Smooth muscle cell (in vitro differentiated cells): Measurements from ENCODE around the gene MAST2. TPM values are rescaled to one million over a fixed set of nuclear protein-coding genes. Genes with fewer than 3 reads are reported as not detected.

Source experiments
- DNase-seq: peaks from one replicate; lab custom pipeline; 2025; ENCODE audit not compliant: unreplicated experiment; lab: John Stamatoyannopoulos, UW
- H2AFZ ChIP-seq: fragments of 200-600 bp; sonication (generic); 2 replicates; pipeline ENCODE4 v1.6.0; 2016; ENCODE audit warnings: antibody characterized with exemption, low read depth, mild to moderate bottlenecking
- H3F3A ChIP-seq: fragments of 200-600 bp; sonication (generic); 2 replicates; pipeline ENCODE4 v1.6.0; 2017; ENCODE audit warnings: antibody characterized with exemption, low read depth
- H3K27ac ChIP-seq: fragments of 200-600 bp; sonication (generic); 2 replicates; pipeline ENCODE4 v1.5.1; 2016; ENCODE audit warnings: low read depth, mild to moderate bottlenecking
- H3K27me3 ChIP-seq: fragments of 200-600 bp; sonication (generic); 2 replicates; pipeline ENCODE4 v1.6.1; 2016; ENCODE audit warnings: low read depth, mild to moderate bottlenecking
- H3K36me3 ChIP-seq: fragments of 200-600 bp; sonication (generic); 2 replicates; pipeline ENCODE4 v1.5.1; 2016; ENCODE audit warnings: low read depth
- H3K4me1 ChIP-seq: fragments of 200-600 bp; sonication (generic); 2 replicates; pipeline ENCODE4 v1.5.1; 2016; ENCODE audit warnings: low read depth
- H3K4me2 ChIP-seq: fragments of 200-600 bp; sonication (generic); 2 replicates; pipeline ENCODE4 v1.6.0; 2016; ENCODE audit warnings: mild to moderate bottlenecking
- H3K4me3 ChIP-seq: fragments of 200-600 bp; sonication (generic); 2 replicates; pipeline ENCODE4 v1.5.1; 2016; ENCODE audit warnings: mild to moderate bottlenecking
- H3K79me2 ChIP-seq: fragments of 200-600 bp; sonication (generic); 2 replicates; pipeline ENCODE4 v1.6.0; 2016; ENCODE audit warnings: low read depth, mild to moderate bottlenecking
- H3K9ac ChIP-seq: fragments of 200-600 bp; sonication (generic); 2 replicates; pipeline ENCODE4 v1.6.0; 2016; ENCODE audit warnings: low read depth
- H3K9me3 ChIP-seq: fragments of 200-600 bp; sonication (generic); replicated peaks from 2 replicates; pipeline ENCODE4 v1.5.1; 2016; ENCODE audit warnings: low read depth
- H4K20me1 ChIP-seq: fragments of 200-600 bp; sonication (generic); 2 replicates; pipeline ENCODE4 v1.6.0; 2016; ENCODE audit warnings: low read depth
- WGBS: methylation state at CpG from one replicate; pipeline ENCODE4 v1.1.7; 2016; ENCODE audit warnings: low lambda C conversion rate; 5-methylcytosine and 5-hydroxymethylcytosine counted together
- polyA plus RNA-seq: library from polyadenylated mRNA; unstranded; fragments of >200 nt; fragmentation: Nextera tagmentation; extraction: Ambion mirVana; gene quantifications from 2 replicates; pipeline ENCODE4 v1.2.1, GENCODE V29; 2016
- total RNA-seq: library from RNA; depleted of rRNA; stranded (reverse); fragments of >200 nt; gene quantifications from 2 replicates; pipeline ENCODE4 v1.2.3, GENCODE V29; 2014
- TF ChIP-seq, protein P1 (sequence below): fragments of 200-600 bp; sonication (generic); IDR thresholded peaks from 2 replicates; pipeline ENCODE4 v1.5.1; 2017; ENCODE audit warnings: borderline replicate concordance, mild to moderate bottlenecking, antibody characterized with exemption; ENCODE audit not compliant: insufficient read depth, poor library complexity, severe bottlenecking

MAST2 gene
- total and polyA plus RNA-seq, 2 experiments from 2014 or later = 18.4 to 26.2 TPM

GRCh38 chr1:45877264-45877663, 73.9 kb downstream of the MAST2 start:
- DNase-seq = no peak
- no peak overlapping the region for H2AFZ ChIP-seq
- WGBS = 85% methylated on average over 4 of the region's 4 CpGs

DNA sequence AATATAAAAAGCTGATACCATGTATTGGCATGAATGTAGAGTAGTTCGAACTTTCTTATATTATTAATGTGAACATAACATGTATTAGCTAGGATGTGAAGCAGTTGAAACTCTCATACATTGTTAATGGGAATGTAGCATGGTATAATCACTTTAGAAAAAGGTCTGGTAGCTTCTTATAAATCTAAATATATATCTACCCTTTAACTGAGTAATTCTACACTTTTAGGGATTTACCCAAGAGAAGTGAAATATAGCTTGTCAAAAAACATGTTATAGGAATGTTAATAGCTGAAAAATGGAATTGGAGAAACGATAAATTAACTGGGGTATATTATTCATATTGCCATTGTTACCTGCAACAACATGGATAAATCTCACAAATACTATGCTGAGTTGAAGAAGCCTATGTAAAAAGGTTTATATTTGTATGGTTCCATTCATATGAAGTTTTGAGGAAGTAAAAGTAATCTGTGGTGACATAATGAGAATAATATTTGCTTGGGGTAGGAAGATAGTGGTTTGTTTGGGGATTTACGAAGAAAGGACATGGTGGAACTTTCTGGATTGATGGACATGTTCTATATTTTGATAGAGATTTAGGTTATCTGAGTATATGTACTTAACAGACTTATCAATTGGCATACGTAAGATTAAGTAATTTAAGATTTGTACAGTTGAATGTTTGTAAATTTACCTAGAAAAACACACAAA, 76.6 kb downstream of the MAST2 start:
- DNase-seq = no peak
- no peak overlapping the region for H3K27ac ChIP-seq
- H3F3A ChIP-seq = peaks cover 4% of the 10 kb centered on the region
- no peak overlapping the region for H3K4me3 ChIP-seq
- H3K27me3 ChIP-seq = no peaks in the 10 kb centered on the region
- 89% methylated on average over 4 of the region's 4 CpGs for WGBS
- H3K36me3 ChIP-seq = no peaks in the 10 kb centered on the region
- peaks cover 6% of the 10 kb centered on the region for H3K4me1 ChIP-seq
- H2AFZ ChIP-seq = no peak overlapping the region
- H3K9ac ChIP-seq = no peak overlapping the region
- H4K20me1 ChIP-seq = no peaks in the 10 kb centered on the region
- H3K9me3 ChIP-seq = no peaks in the 10 kb centered on the region
- TF ChIP-seq, protein P1, sequence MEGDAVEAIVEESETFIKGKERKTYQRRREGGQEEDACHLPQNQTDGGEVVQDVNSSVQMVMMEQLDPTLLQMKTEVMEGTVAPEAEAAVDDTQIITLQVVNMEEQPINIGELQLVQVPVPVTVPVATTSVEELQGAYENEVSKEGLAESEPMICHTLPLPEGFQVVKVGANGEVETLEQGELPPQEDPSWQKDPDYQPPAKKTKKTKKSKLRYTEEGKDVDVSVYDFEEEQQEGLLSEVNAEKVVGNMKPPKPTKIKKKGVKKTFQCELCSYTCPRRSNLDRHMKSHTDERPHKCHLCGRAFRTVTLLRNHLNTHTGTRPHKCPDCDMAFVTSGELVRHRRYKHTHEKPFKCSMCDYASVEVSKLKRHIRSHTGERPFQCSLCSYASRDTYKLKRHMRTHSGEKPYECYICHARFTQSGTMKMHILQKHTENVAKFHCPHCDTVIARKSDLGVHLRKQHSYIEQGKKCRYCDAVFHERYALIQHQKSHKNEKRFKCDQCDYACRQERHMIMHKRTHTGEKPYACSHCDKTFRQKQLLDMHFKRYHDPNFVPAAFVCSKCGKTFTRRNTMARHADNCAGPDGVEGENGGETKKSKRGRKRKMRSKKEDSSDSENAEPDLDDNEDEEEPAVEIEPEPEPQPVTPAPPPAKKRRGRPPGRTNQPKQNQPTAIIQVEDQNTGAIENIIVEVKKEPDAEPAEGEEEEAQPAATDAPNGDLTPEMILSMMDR = no peak
- peaks cover 6% of the 10 kb centered on the region for H3K79me2 ChIP-seq
- H3K4me2 ChIP-seq = no peak overlapping the region

More at GRCh38 chr1:45877264-45877663, 73.9 kb downstream of the MAST2 start:
- Histone ChIP-seq H3K79me2 (peaks cover 6% of the 10 kb centered on the region), H3K9ac (no peak overlapping the region), H3K27me3 (no peaks in the 10 kb centered on the region), H3F3A (peaks cover 4% of the 10 kb centered on the region), H4K20me1 (no peaks in the 10 kb centered on the region), H3K36me3 (no peaks in the 10 kb centered on the region), H3K9me3 (no peaks in the 10 kb centered on the region), H3K4me2 (no peak overlapping the region), H3K4me3 (no peak overlapping the region), H3K27ac (no peak overlapping the region), H3K4me1 (peaks cover 6% of the 10 kb centered on the region)
- TF ChIP-seq, protein P1 = no peak

GRCh38 chr1:45880930-45881329, 77.5 kb downstream of the MAST2 start:
- peak overlapping the region; percentile 43 for H3K4me2 ChIP-seq
- WGBS = 73% methylated on average over 3 of the region's 3 CpGs

More at GRCh38 chr1:45880930-45881329, 77.5 kb downstream of the MAST2 start:
- H3K27ac ChIP-seq = peak overlapping the region; percentile 30
- H3K4me1 ChIP-seq = peaks cover 6% of the 10 kb centered on the region
- H3F3A ChIP-seq = peaks cover 4% of the 10 kb centered on the region
- no peak for DNase-seq
- H3K79me2 ChIP-seq = peaks cover 12% of the 10 kb centered on the region
- H4K20me1 ChIP-seq = no peaks in the 10 kb centered on the region
- H3K27me3 ChIP-seq = no peaks in the 10 kb centered on the region
- no peak overlapping the region for H3K4me3 ChIP-seq
- no peak overlapping the region for H2AFZ ChIP-seq
- TF ChIP-seq, protein P1 = no peak
- H3K9ac ChIP-seq = no peak overlapping the region
- H3K9me3 ChIP-seq = no peaks in the 10 kb centered on the region
- no peaks in the 10 kb centered on the region for H3K36me3 ChIP-seq
